ENCODE data around the gene AKAP7.
A peak's percentile ranks its signal among the peaks of the same experiment; 100 is the strongest.
"Not testable (repeated sequence)": the region's sequence is repeated elsewhere in the genome, so short reads cannot be mapped to it uniquely, and the experiment has no call there.

Gene AKAP7

GRCh38 chr6:131300826-131301225, 165.6 kb downstream of the AKAP7 start:
- not testable (repeated sequence) for DNase-seq; H3K4me2 ChIP-seq (ENCODE audit: low read length); H4K8ac ChIP-seq (ENCODE audit: low read depth, low read length); H3K9ac ChIP-seq (ENCODE audit: low read length); H3K79me1 ChIP-seq (ENCODE audit: low read length); H2AK5ac ChIP-seq (ENCODE audit: low read length); H4K5ac ChIP-seq (ENCODE audit: low read length); H3K23ac ChIP-seq (ENCODE audit: low read length); H3K4ac ChIP-seq (ENCODE audit: low read depth, low read length); H3K79me2 ChIP-seq (ENCODE audit: control insufficient read depth, insufficient read depth, low read length); H3K27me3 ChIP-seq (ENCODE audit: insufficient read depth, low read length, poor library complexity); H3K27ac ChIP-seq (ENCODE audit: low read depth, low read length); H3K4me3 ChIP-seq (ENCODE audit: low read length); H2BK120ac ChIP-seq (ENCODE audit: low read depth, low read length); H3K56ac ChIP-seq (ENCODE audit: low read length); H2BK5ac ChIP-seq (ENCODE audit: low read length); H3K36me3 ChIP-seq (ENCODE audit: control insufficient read depth, insufficient read depth, low read length); H2BK15ac ChIP-seq (replicated peaks; ENCODE audit: low read depth); H3K4me1 ChIP-seq (ENCODE audit: control insufficient read depth, low read depth, low read length)
- peak overlapping the region; percentile 97 for H3K18ac ChIP-seq (ENCODE audit: low read length)
- WGBS (ENCODE audit: extremely low coverage, insufficient coverage, low lambda C conversion rate): no CpG with 5 or more reads among the region's 7 CpGs

- Histone ChIP-seq H3K4me1 (ENCODE audit: control insufficient read depth, low read depth, low read length) (no peaks in the 10 kb centered on the region), H3K27ac (ENCODE audit: low read depth, low read length) (no peak overlapping the region), H2BK5ac (ENCODE audit: low read length) (no peak overlapping the region), H3K79me1 (ENCODE audit: low read length) (no peaks in the 10 kb centered on the region), H3K36me3 (ENCODE audit: control insufficient read depth, insufficient read depth, low read length) (no peaks in the 10 kb centered on the region), H2BK15ac (replicated peaks; ENCODE audit: low read depth) (no peak overlapping the region), H3K4me2 (ENCODE audit: low read length) (no peak overlapping the region), H3K79me2 (ENCODE audit: control insufficient read depth, insufficient read depth, low read length) (no peaks in the 10 kb centered on the region), H3K23ac (ENCODE audit: low read length) (no peak overlapping the region), H3K56ac (ENCODE audit: low read length) (no peak overlapping the region), H2AK5ac (ENCODE audit: low read length) (no peak overlapping the region), H4K5ac (ENCODE audit: low read length) (no peak overlapping the region), H4K8ac (ENCODE audit: low read depth, low read length) (no peak overlapping the region), H3K27me3 (ENCODE audit: insufficient read depth, low read length, poor library complexity) (no peaks in the 10 kb centered on the region), H2BK120ac (ENCODE audit: low read depth, low read length) (no peak overlapping the region), H3K4ac (ENCODE audit: low read depth, low read length) (no peak overlapping the region), H3K18ac (ENCODE audit: low read length) (no peak overlapping the region), H3K4me3 (ENCODE audit: low read length) (no peak overlapping the region), H3K9ac (ENCODE audit: low read length) (no peak overlapping the region)
- DNase-seq: peak; percentile 7
- WGBS (ENCODE audit: extremely low coverage, insufficient coverage, low lambda C conversion rate): no CpG with 5 or more reads among the region's 6 CpGs
Observed at GRCh38 chr6:131303338-131303930, 168.2 kb downstream of the AKAP7 start.

GRCh38 chr6:131305037-131305850, 170.0 kb downstream of the AKAP7 start:
- H3K18ac ChIP-seq (ENCODE audit: low read length): no peak overlapping the region
- no peak overlapping the region for H3K4me3 ChIP-seq (ENCODE audit: low read length)
- no peak overlapping the region for H3K4ac ChIP-seq (ENCODE audit: low read depth, low read length)
- H3K79me2 ChIP-seq (ENCODE audit: control insufficient read depth, insufficient read depth, low read length): no peaks in the 10 kb centered on the region
- H3K27ac ChIP-seq (ENCODE audit: low read depth, low read length): no peak overlapping the region
- no peaks in the 10 kb centered on the region for H3K4me1 ChIP-seq (ENCODE audit: control insufficient read depth, low read depth, low read length)
- no peaks in the 10 kb centered on the region for H3K27me3 ChIP-seq (ENCODE audit: insufficient read depth, low read length, poor library complexity)
- peak overlapping the region; percentile 57 for H3K56ac ChIP-seq (ENCODE audit: low read length)
- no peaks in the 10 kb centered on the region for H3K36me3 ChIP-seq (ENCODE audit: control insufficient read depth, insufficient read depth, low read length)
- H2AK5ac ChIP-seq (ENCODE audit: low read length): no peak overlapping the region
- H3K79me1 ChIP-seq (ENCODE audit: low read length): no peaks in the 10 kb centered on the region
- no peak overlapping the region for H2BK15ac ChIP-seq (replicated peaks; ENCODE audit: low read depth)
- no peak overlapping the region for H2BK120ac ChIP-seq (ENCODE audit: low read depth, low read length)
- H4K5ac ChIP-seq (ENCODE audit: low read length): no peak overlapping the region
- H3K9ac ChIP-seq (ENCODE audit: low read length): no peak overlapping the region
- H3K4me2 ChIP-seq (ENCODE audit: low read length): no peak overlapping the region
- no peak overlapping the region for H3K23ac ChIP-seq (ENCODE audit: low read length)
- H4K8ac ChIP-seq (ENCODE audit: low read depth, low read length): no peak overlapping the region
- no CpG with 5 or more reads among the region's 6 CpGs for WGBS (ENCODE audit: extremely low coverage, insufficient coverage, low lambda C conversion rate)
- no peak for DNase-seq
- H2BK5ac ChIP-seq (ENCODE audit: low read length): no peak overlapping the region

- no CpG with 5 or more reads among the region's 1 CpG for WGBS (ENCODE audit: extremely low coverage, insufficient coverage, low lambda C conversion rate)
- Histone ChIP-seq H3K4me2 (ENCODE audit: low read length) (no peak overlapping the region), H3K79me2 (ENCODE audit: control insufficient read depth, insufficient read depth, low read length) (no peaks in the 10 kb centered on the region), H3K4me1 (ENCODE audit: control insufficient read depth, low read depth, low read length) (no peaks in the 10 kb centered on the region), H3K56ac (ENCODE audit: low read length) (no peak overlapping the region), H2AK5ac (ENCODE audit: low read length) (no peak overlapping the region), H4K5ac (ENCODE audit: low read length) (no peak overlapping the region), H3K18ac (ENCODE audit: low read length) (no peak overlapping the region), H3K4ac (ENCODE audit: low read depth, low read length) (no peak overlapping the region), H3K23ac (ENCODE audit: low read length) (no peak overlapping the region), H4K8ac (ENCODE audit: low read depth, low read length) (no peak overlapping the region), H3K27ac (ENCODE audit: low read depth, low read length) (no peak overlapping the region), H3K36me3 (ENCODE audit: control insufficient read depth, insufficient read depth, low read length) (no peaks in the 10 kb centered on the region), H2BK15ac (replicated peaks; ENCODE audit: low read depth) (no peak overlapping the region), H3K79me1 (ENCODE audit: low read length) (no peaks in the 10 kb centered on the region), H3K9ac (ENCODE audit: low read length) (no peak overlapping the region), H2BK120ac (ENCODE audit: low read depth, low read length) (no peak overlapping the region), H3K27me3 (ENCODE audit: insufficient read depth, low read length, poor library complexity) (no peaks in the 10 kb centered on the region), H2BK5ac (ENCODE audit: low read length) (no peak overlapping the region), H3K4me3 (ENCODE audit: low read length) (no peak overlapping the region)
- no peak for DNase-seq
Observed at GRCh38 chr6:131309437-131309836, 174.2 kb downstream of the AKAP7 start.

GRCh38 chr6:131314838-131315237, 179.6 kb downstream of the AKAP7 start:
- no peaks in the 10 kb centered on the region for H3K79me1 ChIP-seq (ENCODE audit: low read length)
- WGBS (ENCODE audit: extremely low coverage, insufficient coverage, low lambda C conversion rate): no CpG with 5 or more reads among the region's 2 CpGs
- H3K27ac ChIP-seq (ENCODE audit: low read depth, low read length): no peak overlapping the region
- no peaks in the 10 kb centered on the region for H3K79me2 ChIP-seq (ENCODE audit: control insufficient read depth, insufficient read depth, low read length)
- no peaks in the 10 kb centered on the region for H3K27me3 ChIP-seq (ENCODE audit: insufficient read depth, low read length, poor library complexity)
- H2AK5ac ChIP-seq (ENCODE audit: low read length): no peak overlapping the region
- H3K36me3 ChIP-seq (ENCODE audit: control insufficient read depth, insufficient read depth, low read length): no peaks in the 10 kb centered on the region
- H3K4me3 ChIP-seq (ENCODE audit: low read length): no peak overlapping the region
- H3K4ac ChIP-seq (ENCODE audit: low read depth, low read length): no peak overlapping the region
- H3K56ac ChIP-seq (ENCODE audit: low read length): no peak overlapping the region
- no peak overlapping the region for H2BK120ac ChIP-seq (ENCODE audit: low read depth, low read length)
- no peak overlapping the region for H3K9ac ChIP-seq (ENCODE audit: low read length)
- no peaks in the 10 kb centered on the region for H3K4me1 ChIP-seq (ENCODE audit: control insufficient read depth, low read depth, low read length)
- no peak for DNase-seq
- H4K8ac ChIP-seq (ENCODE audit: low read depth, low read length): no peak overlapping the region
- H3K18ac ChIP-seq (ENCODE audit: low read length): no peak overlapping the region
- H2BK5ac ChIP-seq (ENCODE audit: low read length): no peak overlapping the region
- no peak overlapping the region for H3K23ac ChIP-seq (ENCODE audit: low read length)
- no peak overlapping the region for H2BK15ac ChIP-seq (replicated peaks; ENCODE audit: low read depth)
- no peak overlapping the region for H4K5ac ChIP-seq (ENCODE audit: low read length)
- H3K4me2 ChIP-seq (ENCODE audit: low read length): no peak overlapping the region
